Natural killer cell (primary cell): Measurements from ENCODE around the gene EZR. TPM values are rescaled to one million over a fixed set of nuclear protein-coding genes. Genes with fewer than 3 reads are reported as not detected.
A peak's percentile ranks its signal among the peaks of the same experiment; 100 is the strongest.

Source experiments
- ATAC-seq, 3 donors: fragments of 150-1000 bp in 2 of 3; fragments of 200-7000 bp in 1 of 3; cut with Tn5 transposase; 1 replicate in 1 of 3; 2 replicates in 2 of 3; pipeline ENCODE4 v1.10.0; 2021; ENCODE audit warnings: mild to moderate bottlenecking in 2 of 3, moderate library complexity in 2 of 3
- DNase-seq, 2 donors: peaks; one replicate each; pipeline versions ENCODE4 v3.0.0 to v3.0.0-alpha.2; 2013 to 2021; ENCODE audit warnings: mixed read lengths in 1 of 2
- H3K27ac ChIP-seq: one replicate; pipeline ENCODE4 v1.5.1; 2013; ENCODE audit warnings: mild to moderate bottlenecking, low read length
- H3K27me3 ChIP-seq: one replicate; pipeline ENCODE4 v1.6.1; 2013; ENCODE audit warnings: low read length; ENCODE audit not compliant: control insufficient read depth, insufficient read depth
- H3K36me3 ChIP-seq: one replicate; pipeline ENCODE4 v1.6.1; 2013; ENCODE audit warnings: low read length; ENCODE audit not compliant: control insufficient read depth, insufficient read depth
- H3K4me1 ChIP-seq: one replicate; pipeline ENCODE4 v1.6.1; 2013; ENCODE audit warnings: low read length; ENCODE audit not compliant: control insufficient read depth, insufficient read depth
- H3K4me3 ChIP-seq: one replicate; pipeline ENCODE4 v1.5.1; 2013; ENCODE audit warnings: low read length
- H3K9me3 ChIP-seq: one replicate; pipeline ENCODE4 v1.6.1; 2013; ENCODE audit warnings: low read length; ENCODE audit not compliant: control insufficient read depth, insufficient read depth
- H3K27ac Mint-ChIP-seq, 2 donors: one replicate each; pipeline ENCODE4 v1.8.0; 2022; ENCODE audit warnings: mild to moderate bottlenecking in 2 of 2, mixed read lengths in 2 of 2, moderate library complexity in 1 of 2
- H3K27me3 Mint-ChIP-seq, 2 donors: one replicate each; pipeline ENCODE4 v1.8.0; 2022; ENCODE audit warnings: low read depth in 2 of 2, mixed read lengths in 2 of 2
- H3K36me3 Mint-ChIP-seq: one replicate; pipeline ENCODE4 v1.8.0; 2022; ENCODE audit warnings: mixed read lengths
- H3K4me1 Mint-ChIP-seq, 2 donors: one replicate each; pipeline ENCODE4 v1.8.0; 2022; ENCODE audit warnings: mixed read lengths in 2 of 2
- H3K4me3 Mint-ChIP-seq: one replicate; pipeline ENCODE4 v1.8.0; 2022; ENCODE audit warnings: mild to moderate bottlenecking, moderate library complexity, mixed read lengths
- H3K9me3 Mint-ChIP-seq, 2 donors: one replicate each; pipeline ENCODE4 v1.8.0; 2022; ENCODE audit warnings: mixed read lengths in 2 of 2
- CTCF ChIP-seq: fragments of 200-600 bp; IDR thresholded peaks from one replicate; pipeline ENCODE4 v1.8.0; 2022; ENCODE audit warnings: antibody characterized with exemption
- WGBS: methylation state at CpG from one replicate; pipeline ENCODE4 v1.1.7; 2013; ENCODE audit warnings: missing lambda C conversion rate; ENCODE audit not compliant: insufficient coverage; 5-methylcytosine and 5-hydroxymethylcytosine counted together
- intact Hi-C: fragments of 100-400 bp; cut with micrococcal nuclease; formaldehyde crosslinking; loops from one replicate; pipeline ENCODE4 v1.14.2; 2022
- total RNA-seq, 4 donors: library from RNA; stranded (reverse); fragments of 120-200 nt in 1 of 4; gene quantifications; one replicate each; pipeline versions ENCODE4 v1.2.3 to v1.2.4, GENCODE V29; 2013 to 2022

EZR gene
- total RNA-seq, 3 donors from 2014 or later (not counting 1 experiment from before 2014, with no cell fraction given) = 119 to 157 (median 133) TPM

- no peaks in the 10 kb centered on the region for H3K27me3 Mint-ChIP-seq
These were observed 21.5 kb downstream of the EZR start for GRCh38 chr6:158797331-158798310.

GRCh38 chr6:158796353-158796752 is 22.8 kb downstream of the EZR start:
- TF ChIP-seq CTCF = no peak

More at GRCh38 chr6:158797331-158798310, 21.5 kb downstream of the EZR start:
- DNase-seq (no peak), ATAC-seq (no peak)
- Mint-ChIP-seq H3K4me3 (peak overlapping the region; percentile 40), H3K27ac (peak overlapping the region; percentile 24 to 69), H3K36me3 (no peaks in the 10 kb centered on the region), H3K9me3 (no peaks in the 10 kb centered on the region), H3K4me1 (peaks cover 65 to 69% of the 10 kb centered on the region in 2 donors)
- Histone ChIP-seq H3K9me3 (no peaks in the 10 kb centered on the region), H3K27me3 (no peaks in the 10 kb centered on the region), H3K4me3 (no peak overlapping the region), H3K27ac (no peak overlapping the region), H3K36me3 (peaks cover 3% of the 10 kb centered on the region), H3K4me1 (peaks cover 52% of the 10 kb centered on the region)
- TF ChIP-seq CTCF = no peak
- intact Hi-C loops = loop anchor here (2.0 kb wide), 2 partner anchors 19 to 107 kb away; no protein-coding TSS in a partner anchor
- 85% methylated on average over 2 of the region's 3 CpGs for WGBS

GRCh38 chr6:158795516-158795915 is 23.7 kb downstream of the EZR start:
- H3K9me3 ChIP-seq = no peaks in the 10 kb centered on the region
- Mint-ChIP-seq H3K4me3 (peak overlapping the region; percentile 61), H3K4me1 (peaks cover 59 to 66% of the 10 kb centered on the region in 2 donors), H3K9me3 (no peaks in the 10 kb centered on the region), H3K27me3 (no peaks in the 10 kb centered on the region), H3K36me3 (no peaks in the 10 kb centered on the region), H3K27ac (peak overlapping the region; percentile 73 to 79)
- H3K4me1 ChIP-seq = peaks cover 44% of the 10 kb centered on the region
- no peak for TF ChIP-seq CTCF
- intact Hi-C loops = no loop called here
- H3K27me3 ChIP-seq = no peaks in the 10 kb centered on the region
- WGBS = 52% methylated on average over 5 of the region's 5 CpGs
- ATAC-seq = peak in 1 of 3 donors; percentile 34
- DNase-seq = no peak
- peaks cover 3% of the 10 kb centered on the region for H3K36me3 ChIP-seq
- H3K27ac ChIP-seq = no peak overlapping the region
- H3K4me3 ChIP-seq = no peak overlapping the region

More at GRCh38 chr6:158796353-158796752, 22.8 kb downstream of the EZR start:
- Histone ChIP-seq H3K4me1 (peaks cover 43% of the 10 kb centered on the region), H3K36me3 (peaks cover 3% of the 10 kb centered on the region), H3K27me3 (no peaks in the 10 kb centered on the region), H3K4me3 (no peak overlapping the region), H3K9me3 (no peaks in the 10 kb centered on the region), H3K27ac (no peak overlapping the region)
- ATAC-seq (peak in 2 of 3 donors; percentile 3 to 4), DNase-seq (no peak)
- Mint-ChIP-seq H3K4me1 (peaks cover 59 to 63% of the 10 kb centered on the region in 2 donors), H3K4me3 (peak overlapping the region; percentile 58), H3K27me3 (no peaks in the 10 kb centered on the region), H3K27ac (peak overlapping the region; percentile 69 to 79), H3K36me3 (no peaks in the 10 kb centered on the region), H3K9me3 (no peaks in the 10 kb centered on the region)
- intact Hi-C loops = loop anchor here (2.0 kb wide), 1 partner anchor 20 kb away; no protein-coding TSS in a partner anchor
- 76% methylated on average over 3 of the region's 3 CpGs for WGBS
